T47D (cell line): ENCODE results near the gene RBCK1.

ENCODE experiments used
- DNase-seq, 2 experiments: peaks; one replicate each; pipeline versions ENCODE4 v3.0.0 to v3.0.0-alpha.2; 2011 to 2012; ENCODE audit warnings: low read depth in 1 of 2, low spot score in 1 of 2
- JUND ChIP-seq: IDR thresholded peaks from 2 replicates; pipeline ENCODE4 v1.6.1; 2012; ENCODE audit warnings: low read depth
- in situ Hi-C: cut with HindIII; loops from 2 replicates; pipeline ENCODE4 v1.10.0; 2016; ENCODE audit warnings: low sequenced_read_pairs, low pct_unique_long_range_greater_than_20kb

RBCK1 gene

DNA sequence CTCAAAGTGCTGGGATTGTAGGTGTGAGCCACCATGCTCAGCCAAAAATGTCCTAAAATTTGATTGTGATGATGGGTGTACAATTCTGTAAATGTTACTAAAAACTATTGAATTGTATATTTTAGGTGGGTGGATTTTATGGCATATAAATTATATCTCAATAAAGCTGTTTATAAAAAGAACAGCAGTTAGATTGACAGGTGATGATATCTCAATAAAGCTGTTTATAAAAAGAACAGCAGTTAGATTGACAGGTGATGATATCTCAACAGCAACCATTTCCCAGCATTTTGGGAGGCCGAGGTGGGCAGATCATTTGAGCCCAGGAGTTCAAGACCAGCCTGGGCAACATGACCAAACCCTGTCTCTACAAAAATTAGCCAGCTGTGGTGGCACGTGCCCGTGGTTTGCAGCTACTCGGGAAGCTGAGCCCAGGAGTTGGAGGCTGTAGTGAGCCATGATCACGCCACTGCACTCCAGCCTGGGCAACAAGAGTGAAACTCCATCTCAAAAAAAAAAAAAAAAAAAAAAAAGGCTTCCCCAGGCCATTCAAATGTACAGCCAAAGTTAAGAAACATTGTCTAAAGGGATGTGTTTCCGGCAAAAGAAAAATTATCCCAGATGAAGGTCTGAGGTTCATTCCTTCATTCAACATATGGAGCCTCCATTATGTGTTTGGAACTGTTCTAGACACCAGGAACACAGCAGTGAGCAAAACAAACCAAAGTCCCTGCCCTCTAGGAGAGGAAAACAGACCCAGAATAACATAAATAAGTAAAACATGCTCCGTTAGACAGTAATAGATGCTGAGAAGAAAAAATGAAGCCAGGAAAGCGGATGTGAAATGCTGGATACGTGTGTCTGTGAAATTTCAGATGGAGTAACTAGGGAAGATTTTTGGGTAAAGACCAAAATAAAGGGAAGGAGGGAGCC, 1.6 kb upstream of the RBCK1 start:
- no peak for DNase-seq
- in situ Hi-C loops, result no loop called here
- TF ChIP-seq JUND, result no peak

DNA sequence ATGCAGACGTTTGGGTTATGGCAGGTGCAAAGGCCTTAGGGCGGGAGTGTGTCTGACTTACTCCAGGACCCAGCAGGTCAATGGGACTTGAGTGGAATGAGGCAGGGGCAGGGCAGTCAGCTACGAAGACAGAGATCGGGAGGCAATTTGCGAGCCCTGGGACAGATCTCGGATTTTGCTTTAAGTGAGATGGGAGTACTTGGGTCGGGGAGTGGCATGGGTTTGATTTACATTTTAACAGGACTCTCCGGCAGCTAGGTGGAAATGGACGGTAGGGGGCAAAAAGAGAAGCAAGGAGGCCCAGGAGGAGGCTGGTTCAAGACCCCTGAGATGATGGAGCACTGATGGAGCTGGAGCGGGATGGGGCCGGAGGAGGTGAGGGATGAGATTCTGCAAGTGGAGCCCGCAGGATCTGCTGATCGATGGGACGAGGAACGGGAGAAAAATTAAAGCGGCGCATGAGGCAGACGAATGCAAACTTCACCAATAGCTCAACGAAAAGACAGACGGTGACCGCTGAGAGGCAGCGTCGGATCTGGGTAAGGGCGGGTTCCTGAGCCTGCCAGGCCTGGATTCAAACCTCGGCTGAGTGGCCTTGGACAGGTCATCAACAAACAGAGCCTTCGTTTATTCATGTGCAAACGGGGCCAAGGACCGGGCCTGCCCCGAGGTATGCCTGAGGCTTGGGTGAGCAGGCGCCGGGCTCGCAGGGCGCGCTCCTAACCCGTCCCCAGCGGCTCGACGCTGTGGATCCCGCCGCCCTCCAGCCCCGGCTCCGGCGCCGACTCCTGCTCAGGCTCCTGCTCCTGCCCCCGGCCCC, 756 bp upstream of the RBCK1 start:
- no peak for TF ChIP-seq JUND

DNA sequence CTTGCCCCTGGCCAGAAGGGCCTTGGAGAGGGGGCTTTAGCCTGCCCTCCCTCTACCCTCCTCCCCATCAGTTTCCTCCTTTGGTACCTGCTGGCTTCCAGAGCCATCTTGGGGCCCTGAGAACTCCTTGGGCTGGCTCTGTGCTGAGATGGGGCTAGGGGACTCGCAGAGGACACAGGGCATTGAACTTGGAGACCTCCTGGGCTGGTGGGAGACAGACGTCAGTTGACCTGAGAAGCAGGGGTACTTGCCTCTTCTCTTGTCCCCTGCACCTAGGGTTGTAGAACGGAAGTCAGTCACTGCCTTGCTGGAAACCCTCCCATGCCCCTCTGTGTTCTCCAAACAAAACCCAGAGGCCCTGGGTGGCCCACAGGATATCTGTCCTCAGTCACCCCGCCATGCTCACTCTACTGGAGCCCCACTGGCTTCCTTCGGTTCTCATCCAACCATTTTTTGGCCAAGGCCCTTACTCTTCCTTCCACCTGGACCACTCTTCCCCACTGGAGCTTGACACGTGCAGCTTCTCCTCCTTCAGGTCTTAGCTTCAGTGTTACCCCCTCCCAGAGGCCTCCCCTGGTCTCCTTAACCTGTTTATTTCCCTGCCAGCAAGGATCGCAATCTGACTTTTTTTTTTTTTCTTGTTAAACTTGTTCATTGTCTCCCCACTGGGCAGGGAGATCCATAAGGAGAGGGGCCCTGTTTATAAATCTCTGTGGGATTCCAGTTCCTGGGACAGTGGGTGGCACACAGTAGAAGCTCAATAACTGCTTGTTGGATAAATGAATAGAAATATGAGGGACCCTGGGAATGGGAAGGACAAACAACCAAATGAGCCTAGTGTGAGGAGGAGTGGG, 971 bp downstream of the RBCK1 start:
- no peak for DNase-seq
- in situ Hi-C loops, result no loop called here
- no peak for TF ChIP-seq JUND

More for the DNA sequence above, 756 bp upstream of the RBCK1 start:
- peak; percentile 86 to 89 for DNase-seq
- in situ Hi-C loops, result no loop called here

DNA sequence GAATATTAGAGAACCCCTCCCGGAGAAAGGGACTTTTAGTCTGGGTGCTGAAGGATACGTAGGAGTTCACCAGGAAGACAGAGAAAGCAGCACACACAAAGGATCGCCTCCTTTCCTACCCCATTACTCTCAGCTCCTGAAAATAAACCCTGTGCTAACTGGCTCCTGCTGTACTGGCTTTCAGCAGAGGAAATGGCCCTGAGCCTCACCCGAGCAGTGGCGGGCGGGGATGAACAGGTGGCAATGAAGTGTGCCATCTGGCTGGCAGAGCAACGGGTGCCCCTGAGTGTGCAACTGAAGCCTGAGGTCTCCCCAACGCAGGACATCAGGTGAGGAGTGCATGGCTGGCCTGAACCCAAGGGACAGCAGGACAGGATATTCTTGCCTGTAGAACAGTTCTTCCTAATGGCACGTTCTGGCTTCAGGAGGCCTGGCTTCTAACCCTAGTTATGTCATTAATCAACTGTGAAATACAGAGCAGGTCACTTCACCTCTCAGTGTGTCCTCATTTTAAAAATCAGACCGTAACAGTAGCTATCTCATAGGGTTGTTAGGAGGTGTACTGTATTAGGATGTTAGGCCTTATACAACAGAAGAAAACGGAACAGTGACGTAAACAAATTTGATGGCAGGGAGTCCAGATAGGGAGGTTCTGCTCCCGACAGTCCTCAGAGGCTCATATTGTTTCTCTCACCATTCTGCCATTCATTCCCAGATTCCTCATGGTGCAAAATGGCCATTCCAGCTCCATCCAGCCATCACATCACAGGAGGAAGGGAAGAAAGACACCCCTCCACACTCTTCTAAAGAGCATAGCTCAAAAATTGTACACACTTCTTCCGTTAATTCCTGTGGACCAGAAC, 1.8 kb downstream of the RBCK1 start:
- no peak for DNase-seq
- in situ Hi-C loops, result no loop called here
- TF ChIP-seq JUND, result no peak

DNA sequence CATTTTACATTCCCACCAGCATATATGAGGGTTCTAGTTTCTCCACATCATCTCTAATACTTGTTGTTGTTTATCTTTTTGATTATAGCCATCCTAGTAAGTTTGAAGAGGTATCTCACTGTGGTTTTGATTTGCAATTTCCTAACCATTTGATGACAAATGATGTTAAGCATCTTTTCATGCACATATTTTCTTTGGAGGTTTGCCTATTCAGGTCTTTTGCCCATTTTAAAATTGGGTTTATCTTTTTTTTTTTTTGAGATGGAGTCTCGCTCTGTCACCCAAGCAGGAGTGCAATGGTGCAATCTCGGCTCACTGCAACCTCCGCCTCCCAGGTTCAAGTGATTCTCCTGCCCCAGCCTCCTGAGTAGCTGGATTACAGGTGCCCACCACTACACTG, 4.0 kb downstream of the RBCK1 start:
- TF ChIP-seq JUND, result no peak
- DNase-seq, result no peak
- in situ Hi-C loops, result no loop called here

DNA sequence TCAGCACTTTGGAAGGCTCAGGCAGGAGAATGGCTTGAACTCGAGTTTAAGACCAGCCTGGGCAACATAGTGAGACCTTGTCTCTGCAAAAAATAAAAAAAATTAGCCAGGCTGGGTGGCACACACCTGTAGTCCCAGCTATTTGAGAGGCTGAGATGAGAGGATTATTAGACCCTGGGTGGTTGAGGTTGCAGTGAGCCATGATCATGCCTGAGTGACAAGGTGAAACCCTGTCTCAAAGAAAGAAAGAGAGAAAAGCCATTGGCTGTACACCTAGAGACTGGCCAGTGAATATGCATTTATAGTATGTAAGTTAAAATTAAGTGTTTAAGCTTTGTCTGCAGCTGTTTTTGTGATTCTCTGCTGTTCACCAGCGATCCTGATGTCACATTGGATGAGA, 6.1 kb downstream of the RBCK1 start:
- DNase-seq, result no peak
- in situ Hi-C loops, result no loop called here
- no peak for TF ChIP-seq JUND

DNA sequence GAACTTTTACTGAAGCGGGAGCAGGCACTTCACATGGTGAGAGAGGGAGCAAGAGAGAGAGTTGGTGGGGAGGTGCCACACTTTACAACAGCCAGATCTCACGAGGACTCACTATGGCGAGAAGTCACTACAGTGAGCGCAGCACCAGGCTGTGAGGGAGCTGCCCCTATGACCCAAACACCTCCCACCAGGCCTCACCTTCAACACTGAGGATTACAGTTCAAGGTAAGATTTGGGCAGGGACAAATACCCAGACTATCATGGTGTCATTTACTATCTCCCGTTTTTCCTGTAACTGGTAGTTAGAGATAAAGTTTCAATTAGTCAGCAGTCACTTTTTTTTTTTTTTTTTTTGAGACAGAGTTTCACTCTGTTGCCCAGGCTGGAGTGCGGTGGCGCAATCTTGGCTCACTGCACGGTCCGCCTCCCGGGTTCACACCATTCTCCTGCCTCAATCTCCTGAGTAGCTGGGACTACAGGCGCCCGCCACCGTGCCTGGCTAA, 7.8 kb downstream of the RBCK1 start:
- DNase-seq, result no peak
- in situ Hi-C loops, result no loop called here
- TF ChIP-seq JUND, result no peak

DNA sequence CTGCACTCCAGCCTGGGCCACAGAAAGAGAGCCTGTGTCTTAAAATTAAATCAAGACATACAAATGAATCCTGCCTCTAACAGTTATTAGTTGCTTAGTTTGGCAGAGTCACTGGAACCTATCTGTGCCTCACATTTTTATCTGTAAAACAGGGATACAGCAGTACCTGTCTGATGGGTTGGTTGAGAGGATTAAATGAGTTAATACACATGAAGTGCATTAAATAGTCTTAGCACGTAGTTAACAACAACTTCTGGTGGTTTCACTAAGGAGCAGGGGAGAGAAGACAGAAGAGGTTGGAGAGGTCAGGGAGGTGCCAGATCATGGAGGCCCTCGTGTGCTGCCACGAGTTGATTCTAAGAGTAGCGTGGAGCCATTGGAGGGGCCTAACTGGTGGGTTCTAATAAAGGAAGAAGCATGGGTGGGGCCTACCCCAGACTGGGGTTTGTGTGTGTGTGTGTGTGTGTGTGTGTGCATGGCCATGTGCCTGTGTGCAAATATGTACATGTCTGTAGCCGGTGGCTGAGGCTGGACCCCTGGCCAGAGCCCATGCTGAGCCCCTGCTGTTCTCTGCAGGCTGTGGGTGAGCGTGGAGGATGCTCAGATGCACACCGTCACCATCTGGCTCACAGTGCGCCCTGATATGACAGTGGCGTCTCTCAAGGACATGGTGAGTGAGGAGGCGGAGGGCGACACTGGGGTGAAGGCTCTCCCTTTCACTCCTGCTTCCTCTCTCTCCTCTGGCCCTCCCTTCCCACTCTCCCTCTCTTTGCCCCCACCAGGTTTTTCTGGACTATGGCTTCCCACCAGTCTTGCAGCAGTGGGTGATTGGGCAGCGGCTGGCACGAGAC, 9.1 kb downstream of the RBCK1 start:
- in situ Hi-C loops, result no loop called here
- DNase-seq, result no peak
- TF ChIP-seq JUND, result no peak

DNA sequence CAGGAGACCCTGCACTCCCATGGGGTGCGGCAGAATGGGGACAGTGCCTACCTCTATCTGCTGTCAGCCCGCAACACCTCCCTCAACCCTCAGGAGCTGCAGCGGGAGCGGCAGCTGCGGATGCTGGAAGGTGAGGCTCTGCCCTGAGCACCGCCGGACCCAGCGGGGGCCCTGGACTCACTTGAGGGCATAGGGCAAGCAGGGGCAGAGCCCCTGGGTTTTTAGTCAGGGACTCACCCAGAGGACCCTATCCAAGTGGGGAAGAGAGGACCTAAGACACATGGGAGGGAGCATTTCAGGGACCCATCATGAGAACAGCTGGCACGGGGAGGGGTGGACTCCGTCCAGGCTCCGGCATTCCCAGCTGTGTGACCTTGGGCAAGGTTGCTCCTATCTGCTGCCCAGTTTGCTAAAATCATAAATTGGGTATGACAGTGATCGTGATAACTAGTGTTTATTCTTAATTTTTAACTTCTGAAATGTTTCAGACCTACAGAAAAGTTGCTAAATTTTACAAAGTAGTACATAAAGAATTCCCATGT, 9.8 kb downstream of the RBCK1 start:
- no peak for TF ChIP-seq JUND
- in situ Hi-C loops, result no loop called here
- DNase-seq, result no peak

DNA sequence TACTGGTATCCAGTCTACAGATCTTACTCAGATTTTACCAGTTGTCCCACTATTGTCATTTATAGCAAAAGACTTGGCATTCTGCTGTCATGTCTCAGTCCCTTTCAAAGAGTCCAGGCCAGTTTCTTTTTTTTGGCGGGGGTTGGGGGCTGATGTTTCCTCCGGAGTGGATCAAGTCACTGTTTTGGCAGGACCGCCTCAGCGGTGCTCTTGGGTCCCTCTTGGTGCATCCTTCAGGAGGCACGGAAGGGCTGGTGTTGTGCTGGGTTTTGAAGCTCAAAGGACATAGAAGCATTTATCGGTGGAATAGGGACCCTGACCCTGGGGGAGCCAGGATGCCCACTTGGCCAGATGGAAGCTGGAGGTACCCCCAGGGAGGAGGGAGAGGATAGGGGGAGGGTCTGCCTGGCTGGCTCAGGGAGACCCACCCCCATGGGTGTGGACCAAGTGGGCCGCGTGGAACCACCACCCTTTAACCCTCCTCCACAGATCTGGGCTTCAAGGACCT, 10.8 kb downstream of the RBCK1 start:
- in situ Hi-C loops, result no loop called here
- no peak for DNase-seq
- TF ChIP-seq JUND, result no peak
